Measurements from ENCODE around the gene LAMA5. TPM values are rescaled to one million over a fixed set of nuclear protein-coding genes. Genes with fewer than 3 reads are reported as not detected.

Gene LAMA5
- total and polyA plus RNA-seq, 5 donors from 2014 or later, result 0.30 to 0.91 TPM; not detected in 3

DNA sequence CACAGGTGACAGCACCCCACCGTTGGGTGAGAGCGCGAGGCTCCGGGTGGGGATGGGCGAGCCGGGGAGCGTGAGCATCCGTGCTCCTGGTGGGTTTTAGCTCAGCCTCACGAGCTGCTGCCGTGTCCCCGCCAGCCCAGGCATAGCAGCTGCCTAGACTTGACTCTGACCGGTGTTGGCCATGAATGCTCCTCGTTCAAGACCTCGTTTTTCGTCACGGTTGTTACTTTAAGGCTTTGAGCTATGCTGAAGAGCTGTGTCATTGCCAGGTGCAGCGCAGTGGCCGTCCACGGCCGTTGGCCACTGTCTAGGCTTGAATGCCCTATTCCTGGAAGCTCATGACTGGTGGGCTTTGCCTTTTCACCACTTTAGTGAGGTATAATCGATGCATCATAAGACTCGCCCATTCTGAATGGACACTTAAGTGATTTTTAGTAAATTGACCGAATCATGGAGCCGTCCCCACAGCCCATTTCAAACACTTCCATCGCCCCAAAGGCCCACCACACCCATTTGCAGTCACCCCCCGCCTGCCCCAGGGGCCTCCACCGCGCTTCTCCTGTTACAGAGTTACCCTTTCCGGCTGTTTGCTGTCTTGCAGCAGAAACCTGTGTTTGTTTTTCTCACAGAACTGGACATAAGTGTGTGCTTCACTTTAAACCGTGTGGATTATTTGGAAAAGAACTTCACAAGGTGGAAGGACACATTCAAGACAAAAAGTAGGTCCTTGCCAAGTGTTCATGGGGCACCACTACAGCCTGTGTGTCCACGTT, 85.8 kb downstream of the LAMA5 start:
- Mint-ChIP-seq H3K4me3 (no peak overlapping the region), H3K27me3 (no peaks in the 10 kb centered on the region), H3K36me3 (peaks cover 32% of the 10 kb centered on the region), H3K9me3 (no peaks in the 10 kb centered on the region), H3K27ac (no peak overlapping the region), H3K4me1 (peaks cover 0 to 3% (median 1%) of the 10 kb centered on the region in 4 donors)
- Histone ChIP-seq H3K4me3 (ENCODE audit: low read depth, low read length) (no peak overlapping the region), H3K27ac (ENCODE audit: insufficient read depth, low read length, poor library complexity, severe bottlenecking) (no peak overlapping the region), H3K4me1 (ENCODE audit: control insufficient read depth, insufficient read depth, low read length, poor library complexity, severe bottlenecking) (no peaks in the 10 kb centered on the region), H3K27me3 (ENCODE audit: control insufficient read depth, insufficient read depth, low read length) (no peaks in the 10 kb centered on the region), H3K36me3 (ENCODE audit: control insufficient read depth, insufficient read depth, low read length) (peaks cover 78% of the 10 kb centered on the region), H3K9me3 (ENCODE audit: control insufficient read depth in 2 of 2, low read length in 2 of 2) (no peaks in the 10 kb centered on the region)
- no peak for ATAC-seq (ENCODE audit: low read depth in 2 of 2)
- no peak for DNase-seq

DNA sequence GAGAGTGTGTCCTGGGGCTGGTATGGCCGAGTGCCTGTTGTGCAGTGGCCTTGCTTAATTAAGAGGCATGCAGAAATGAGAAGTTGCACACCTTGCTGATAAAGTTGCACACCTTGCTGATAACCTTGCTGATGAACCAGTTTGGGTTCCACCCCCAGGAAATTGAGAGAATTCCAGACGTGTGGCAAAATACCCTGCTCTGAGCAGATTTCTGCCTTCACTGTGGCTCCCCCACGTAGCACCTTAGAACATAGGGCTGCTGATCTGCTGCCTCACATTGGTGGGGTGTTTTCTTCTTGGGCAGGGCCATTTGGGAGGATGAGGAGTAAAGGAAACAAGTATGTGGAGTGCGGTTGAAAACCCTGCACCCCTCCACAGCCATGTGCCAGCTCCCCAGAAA, 86.8 kb downstream of the LAMA5 start:
- H3K4me1 ChIP-seq (ENCODE audit: control insufficient read depth, insufficient read depth, low read length, poor library complexity, severe bottlenecking), result no peaks in the 10 kb centered on the region
- no peak overlapping the region for H3K27ac ChIP-seq (ENCODE audit: insufficient read depth, low read length, poor library complexity, severe bottlenecking)
- no peaks in the 10 kb centered on the region for H3K27me3 ChIP-seq (ENCODE audit: control insufficient read depth, insufficient read depth, low read length)
- H3K9me3 ChIP-seq (ENCODE audit: control insufficient read depth in 2 of 2, low read length in 2 of 2), result no peaks in the 10 kb centered on the region
- H3K4me3 ChIP-seq (ENCODE audit: low read depth, low read length), result no peak overlapping the region
- DNase-seq (no peak), ATAC-seq (ENCODE audit: low read depth in 2 of 2) (no peak)
- Mint-ChIP-seq H3K36me3 (peaks cover 32% of the 10 kb centered on the region), H3K4me3 (no peak overlapping the region), H3K27ac (no peak overlapping the region), H3K9me3 (no peaks in the 10 kb centered on the region), H3K27me3 (no peaks in the 10 kb centered on the region), H3K4me1 (peaks cover 0 to 3% (median 1%) of the 10 kb centered on the region in 4 donors)
- peaks cover 72% of the 10 kb centered on the region for H3K36me3 ChIP-seq (ENCODE audit: control insufficient read depth, insufficient read depth, low read length)

DNA sequence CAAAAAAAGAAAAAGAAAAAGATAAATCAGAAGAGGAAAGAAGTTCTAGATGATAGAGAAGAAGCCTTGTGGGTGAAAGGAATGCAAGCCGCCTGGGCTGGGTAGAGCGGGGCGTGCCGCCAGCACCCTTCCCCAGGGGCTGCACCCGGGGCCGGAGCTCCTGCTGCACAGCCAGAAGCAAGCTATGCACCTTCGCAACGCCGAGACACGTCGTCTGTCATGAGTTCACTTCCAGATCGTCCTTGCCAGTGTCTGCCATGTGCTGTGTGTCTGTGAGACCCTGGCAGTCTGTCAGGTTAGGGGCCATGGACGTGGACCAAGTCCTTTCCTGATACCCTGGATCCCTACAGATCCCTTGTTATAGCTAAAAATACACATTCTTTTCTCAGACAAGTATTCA, 89.9 kb downstream of the LAMA5 start:
- no peak overlapping the region for H3K27ac ChIP-seq (ENCODE audit: insufficient read depth, low read length, poor library complexity, severe bottlenecking)
- Mint-ChIP-seq H3K4me1 (peaks cover 0 to 3% (median 1%) of the 10 kb centered on the region in 4 donors), H3K9me3 (no peaks in the 10 kb centered on the region), H3K4me3 (no peak overlapping the region), H3K27me3 (no peaks in the 10 kb centered on the region), H3K27ac (no peak overlapping the region), H3K36me3 (peaks cover 44% of the 10 kb centered on the region)
- ATAC-seq (ENCODE audit: low read depth in 2 of 2) (no peak), DNase-seq (no peak)
- no peaks in the 10 kb centered on the region for H3K27me3 ChIP-seq (ENCODE audit: control insufficient read depth, insufficient read depth, low read length)
- peaks cover 76% of the 10 kb centered on the region for H3K36me3 ChIP-seq (ENCODE audit: control insufficient read depth, insufficient read depth, low read length)
- H3K4me1 ChIP-seq (ENCODE audit: control insufficient read depth, insufficient read depth, low read length, poor library complexity, severe bottlenecking), result no peaks in the 10 kb centered on the region
- no peak overlapping the region for H3K4me3 ChIP-seq (ENCODE audit: low read depth, low read length)
- H3K9me3 ChIP-seq (ENCODE audit: control insufficient read depth in 2 of 2, low read length in 2 of 2), result no peaks in the 10 kb centered on the region

DNA sequence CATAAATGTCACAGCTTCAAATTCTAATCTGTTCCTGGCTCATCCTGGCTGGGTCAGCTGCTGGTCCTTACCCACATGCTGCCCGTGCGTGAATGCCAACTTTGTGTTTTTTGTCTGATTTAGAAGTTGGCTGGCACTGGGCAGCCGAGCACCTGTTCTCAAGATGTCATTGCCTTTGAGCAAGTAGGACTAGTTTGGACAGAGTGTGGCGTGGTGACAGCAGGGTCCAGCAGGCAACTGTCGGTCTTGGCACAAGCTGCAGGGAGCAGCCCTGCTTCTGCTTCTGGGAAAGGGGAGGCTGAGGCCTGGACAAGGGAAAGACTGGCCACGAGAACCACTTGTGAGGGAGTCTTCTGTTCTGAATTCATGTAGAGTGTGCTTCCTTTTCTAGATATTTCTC, 90.7 kb downstream of the LAMA5 start:
- Histone ChIP-seq H3K36me3 (ENCODE audit: control insufficient read depth, insufficient read depth, low read length) (peaks cover 75% of the 10 kb centered on the region), H3K27me3 (ENCODE audit: control insufficient read depth, insufficient read depth, low read length) (no peaks in the 10 kb centered on the region), H3K4me3 (ENCODE audit: low read depth, low read length) (no peak overlapping the region), H3K9me3 (ENCODE audit: control insufficient read depth in 2 of 2, low read length in 2 of 2) (no peaks in the 10 kb centered on the region), H3K4me1 (ENCODE audit: control insufficient read depth, insufficient read depth, low read length, poor library complexity, severe bottlenecking) (no peaks in the 10 kb centered on the region), H3K27ac (ENCODE audit: insufficient read depth, low read length, poor library complexity, severe bottlenecking) (no peak overlapping the region)
- H3K27ac Mint-ChIP-seq, result no peak overlapping the region
- H3K36me3 Mint-ChIP-seq, result peaks cover 38% of the 10 kb centered on the region
- no peak for ATAC-seq (ENCODE audit: low read depth in 2 of 2)
- no peak overlapping the region for H3K4me3 Mint-ChIP-seq
- no peaks in the 10 kb centered on the region for H3K9me3 Mint-ChIP-seq
- H3K4me1 Mint-ChIP-seq, result peaks cover 0 to 3% (median 1%) of the 10 kb centered on the region in 4 donors
- DNase-seq, result no peak
- no peaks in the 10 kb centered on the region for H3K27me3 Mint-ChIP-seq

DNA sequence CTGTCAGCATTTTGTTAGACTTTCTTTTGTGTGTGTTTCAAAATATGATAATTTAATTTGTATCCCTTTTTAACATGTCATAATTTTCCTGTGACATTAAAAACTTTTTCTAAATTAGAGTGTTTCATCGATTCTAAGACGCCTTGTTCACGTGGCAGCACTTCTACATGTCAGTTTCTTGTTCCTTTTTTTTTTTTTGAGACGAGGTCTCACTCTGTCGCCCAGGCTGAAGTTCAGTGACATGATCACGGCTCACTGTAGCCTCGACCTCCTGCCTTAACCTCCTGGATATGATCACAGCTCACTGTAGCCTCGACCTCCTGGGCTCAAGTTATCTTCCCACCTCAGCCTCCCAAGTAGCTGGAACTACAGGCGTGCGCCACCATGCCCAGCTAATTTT, 91.9 kb downstream of the LAMA5 start:
- no peak for DNase-seq
- no peaks in the 10 kb centered on the region for H3K27me3 ChIP-seq (ENCODE audit: control insufficient read depth, insufficient read depth, low read length)
- H3K36me3 Mint-ChIP-seq, result peaks cover 35% of the 10 kb centered on the region
- no peak overlapping the region for H3K27ac ChIP-seq (ENCODE audit: insufficient read depth, low read length, poor library complexity, severe bottlenecking)
- H3K36me3 ChIP-seq (ENCODE audit: control insufficient read depth, insufficient read depth, low read length), result peaks cover 66% of the 10 kb centered on the region
- peaks cover 0 to 3% (median 1%) of the 10 kb centered on the region in 4 donors for H3K4me1 Mint-ChIP-seq
- no peak overlapping the region for H3K4me3 ChIP-seq (ENCODE audit: low read depth, low read length)
- no peaks in the 10 kb centered on the region for H3K27me3 Mint-ChIP-seq
- no peaks in the 10 kb centered on the region for H3K4me1 ChIP-seq (ENCODE audit: control insufficient read depth, insufficient read depth, low read length, poor library complexity, severe bottlenecking)
- ATAC-seq (ENCODE audit: low read depth in 2 of 2), result no peak
- no peaks in the 10 kb centered on the region for H3K9me3 ChIP-seq (ENCODE audit: control insufficient read depth in 2 of 2, low read length in 2 of 2)
- peak overlapping the region in 1 of 3 donors; percentile 26 for H3K27ac Mint-ChIP-seq
- H3K9me3 Mint-ChIP-seq, result no peaks in the 10 kb centered on the region
- no peak overlapping the region for H3K4me3 Mint-ChIP-seq

DNA sequence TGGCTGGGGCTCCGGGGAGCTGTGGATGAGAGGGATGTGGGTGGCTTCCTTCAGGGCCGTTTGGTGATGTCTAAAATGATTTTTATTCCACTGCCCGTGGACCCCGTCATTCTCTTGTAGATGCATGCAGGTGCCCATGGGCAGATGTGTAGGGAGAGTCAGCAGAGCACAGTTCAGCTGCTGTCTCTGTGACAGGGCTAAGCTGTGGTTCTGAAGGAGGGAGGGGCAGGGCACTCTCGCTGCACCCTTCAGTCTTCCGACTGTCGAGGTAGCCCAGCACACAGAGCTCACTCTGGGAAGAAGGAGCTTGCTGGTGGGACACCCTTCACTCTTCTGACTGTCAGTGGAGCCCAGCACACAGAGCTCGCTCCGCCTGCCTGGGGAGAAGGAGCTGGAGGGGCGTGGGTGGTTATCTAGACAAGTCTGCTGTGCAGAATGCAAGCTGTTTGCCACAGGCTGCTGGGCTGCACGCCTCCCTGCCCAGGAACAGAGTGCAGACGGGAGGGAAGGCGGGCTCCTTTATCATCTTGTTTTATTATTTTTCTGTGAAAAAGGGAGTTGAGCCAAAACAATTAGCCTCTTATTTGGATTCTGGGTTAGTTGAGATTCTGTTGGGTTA, 92.7 kb downstream of the LAMA5 start:
- H3K36me3 Mint-ChIP-seq, result peaks cover 35% of the 10 kb centered on the region
- no peaks in the 10 kb centered on the region for H3K27me3 ChIP-seq (ENCODE audit: control insufficient read depth, insufficient read depth, low read length)
- no peak for ATAC-seq (ENCODE audit: low read depth in 2 of 2)
- no peak for DNase-seq
- H3K27me3 Mint-ChIP-seq, result no peaks in the 10 kb centered on the region
- H3K9me3 ChIP-seq (ENCODE audit: control insufficient read depth in 2 of 2, low read length in 2 of 2), result no peaks in the 10 kb centered on the region
- H3K4me3 Mint-ChIP-seq, result no peak overlapping the region
- no peaks in the 10 kb centered on the region for H3K4me1 ChIP-seq (ENCODE audit: control insufficient read depth, insufficient read depth, low read length, poor library complexity, severe bottlenecking)
- no peaks in the 10 kb centered on the region for H3K9me3 Mint-ChIP-seq
- H3K36me3 ChIP-seq (ENCODE audit: control insufficient read depth, insufficient read depth, low read length), result peaks cover 61% of the 10 kb centered on the region
- no peak overlapping the region for H3K27ac ChIP-seq (ENCODE audit: insufficient read depth, low read length, poor library complexity, severe bottlenecking)
- peaks cover 0 to 4% (median 1%) of the 10 kb centered on the region in 4 donors for H3K4me1 Mint-ChIP-seq
- H3K27ac Mint-ChIP-seq, result peak overlapping the region in 1 of 3 donors; percentile 35
- no peak overlapping the region for H3K4me3 ChIP-seq (ENCODE audit: low read depth, low read length)

DNA sequence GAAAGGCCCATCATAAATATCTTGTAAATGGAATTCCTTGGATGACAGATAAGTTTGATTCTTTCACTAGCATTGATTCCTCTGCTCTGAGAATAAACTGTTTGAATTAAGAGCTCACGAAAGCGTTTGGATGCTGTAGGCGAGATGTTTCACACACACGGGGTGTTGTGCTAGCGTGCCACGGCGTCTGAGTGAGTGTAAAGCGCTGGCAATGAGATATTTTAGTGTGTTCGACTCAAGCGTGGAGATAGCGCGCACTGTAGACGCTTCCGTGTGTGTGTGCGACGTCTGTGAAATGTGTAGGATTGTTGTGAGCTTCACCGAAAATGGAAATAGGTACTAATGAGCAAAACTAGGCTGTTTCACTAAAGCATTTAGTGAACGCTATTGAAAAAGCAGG, 93.7 kb downstream of the LAMA5 start:
- no peaks in the 10 kb centered on the region for H3K4me1 ChIP-seq (ENCODE audit: control insufficient read depth, insufficient read depth, low read length, poor library complexity, severe bottlenecking)
- ATAC-seq (ENCODE audit: low read depth in 2 of 2) (no peak), DNase-seq (no peak)
- Mint-ChIP-seq H3K36me3 (peaks cover 31% of the 10 kb centered on the region), H3K27me3 (no peaks in the 10 kb centered on the region), H3K9me3 (no peaks in the 10 kb centered on the region), H3K4me3 (no peak overlapping the region), H3K4me1 (peaks cover 0 to 4% (median 0%) of the 10 kb centered on the region in 4 donors), H3K27ac (peak overlapping the region in 1 of 3 donors; percentile 35)
- no peaks in the 10 kb centered on the region for H3K27me3 ChIP-seq (ENCODE audit: control insufficient read depth, insufficient read depth, low read length)
- H3K27ac ChIP-seq (ENCODE audit: insufficient read depth, low read length, poor library complexity, severe bottlenecking), result no peak overlapping the region
- peaks cover 53% of the 10 kb centered on the region for H3K36me3 ChIP-seq (ENCODE audit: control insufficient read depth, insufficient read depth, low read length)
- no peaks in the 10 kb centered on the region for H3K9me3 ChIP-seq (ENCODE audit: control insufficient read depth in 2 of 2, low read length in 2 of 2)
- no peak overlapping the region for H3K4me3 ChIP-seq (ENCODE audit: low read depth, low read length)

DNA sequence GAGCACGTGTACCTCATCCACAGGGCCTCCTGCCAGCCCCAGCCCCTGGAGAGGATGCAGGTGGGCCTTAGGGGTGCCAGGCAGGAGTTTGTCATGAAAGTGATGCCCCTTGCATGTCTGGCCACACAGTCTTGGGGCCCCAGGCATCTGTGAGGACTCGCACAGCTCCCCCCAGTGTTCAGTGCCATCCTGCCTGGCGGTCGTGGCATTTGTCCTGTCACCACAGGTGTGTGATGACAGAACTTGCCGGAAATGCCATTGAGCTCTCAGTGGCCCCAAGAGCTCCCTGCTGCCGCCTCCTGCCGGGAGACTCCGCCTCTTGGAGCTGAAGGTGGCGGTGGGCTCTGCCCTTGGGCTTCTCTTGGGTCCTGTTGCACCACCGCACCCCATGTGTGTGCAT, 94.9 kb downstream of the LAMA5 start:
- Histone ChIP-seq H3K4me3 (ENCODE audit: low read depth, low read length) (no peak overlapping the region), H3K4me1 (ENCODE audit: control insufficient read depth, insufficient read depth, low read length, poor library complexity, severe bottlenecking) (no peaks in the 10 kb centered on the region), H3K27me3 (ENCODE audit: control insufficient read depth, insufficient read depth, low read length) (no peaks in the 10 kb centered on the region), H3K9me3 (ENCODE audit: control insufficient read depth in 2 of 2, low read length in 2 of 2) (no peaks in the 10 kb centered on the region), H3K36me3 (ENCODE audit: control insufficient read depth, insufficient read depth, low read length) (peaks cover 49% of the 10 kb centered on the region), H3K27ac (ENCODE audit: insufficient read depth, low read length, poor library complexity, severe bottlenecking) (no peak overlapping the region)
- H3K9me3 Mint-ChIP-seq, result no peaks in the 10 kb centered on the region
- no peak overlapping the region for H3K4me3 Mint-ChIP-seq
- no peaks in the 10 kb centered on the region for H3K27me3 Mint-ChIP-seq
- DNase-seq (no peak), ATAC-seq (ENCODE audit: low read depth in 2 of 2) (no peak)
- no peak overlapping the region for H3K27ac Mint-ChIP-seq
- peaks cover 24% of the 10 kb centered on the region for H3K36me3 Mint-ChIP-seq
- H3K4me1 Mint-ChIP-seq, result peaks cover 0 to 2% (median 0%) of the 10 kb centered on the region in 4 donors

Data from CD4-positive, CD25-positive, alpha-beta regulatory T cell (primary cell).